Panc1 (cell line): ENCODE measurements around the gene TIGD3.

Experiments
- SIN3A ChIP-seq: IDR thresholded peaks from 2 replicates; pipeline ENCODE4 v1.6.1; 2012; ENCODE audit warnings: low read depth, mild to moderate bottlenecking, low read length, moderate library complexity, borderline replicate concordance; ENCODE audit not compliant: insufficient read depth
- TCF7L2 ChIP-seq: IDR thresholded peaks from 2 replicates; pipeline ENCODE4 v1.6.1; 2011; ENCODE audit warnings: mild to moderate bottlenecking, low read depth, low read length, inconsistent platforms
- TF ChIP-seq, protein P1 (sequence below): fragments of 450-650 bp; IDR thresholded peaks from 2 replicates; pipeline ENCODE4 v1.5.1; 2017; ENCODE audit warnings: mild to moderate bottlenecking

DNA sequence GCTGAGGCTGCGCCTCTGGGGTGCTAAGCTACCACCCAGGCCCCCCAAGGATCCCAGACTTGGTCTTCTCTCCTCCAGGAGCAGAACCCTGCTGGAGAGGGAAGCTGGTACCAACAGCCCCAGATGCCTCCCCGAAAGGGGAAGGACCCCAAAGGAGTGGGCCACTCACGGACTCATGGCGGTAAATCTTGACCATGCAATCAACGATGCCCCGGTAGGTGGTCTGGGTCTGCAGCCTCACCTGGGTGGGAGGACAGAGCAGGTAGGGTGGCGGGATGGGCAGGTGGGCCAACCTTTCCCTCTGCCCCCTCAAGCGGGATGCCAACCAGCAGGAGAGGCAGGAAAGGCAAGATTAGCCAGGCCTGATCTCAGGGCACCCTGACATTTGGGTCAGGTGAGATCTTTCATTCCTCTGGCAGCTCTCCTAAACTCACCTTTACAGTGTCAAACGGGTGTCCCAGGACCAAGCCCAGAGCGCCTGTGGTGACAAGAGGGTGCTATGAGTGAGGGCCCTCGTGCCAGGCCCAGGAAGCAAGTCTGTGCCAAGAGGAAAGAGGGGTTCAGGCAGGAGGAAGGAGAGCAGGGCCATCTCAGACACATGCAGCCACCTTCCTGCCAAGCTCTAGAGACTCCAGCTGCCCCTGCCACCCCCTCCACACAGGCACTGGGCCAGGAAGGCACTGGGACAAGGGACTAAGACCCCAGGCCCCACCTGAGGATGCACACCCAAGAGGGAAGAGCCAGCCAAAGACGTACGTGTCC is 25.3 kb downstream of the TIGD3 start:
- TF ChIP-seq, protein P1, sequence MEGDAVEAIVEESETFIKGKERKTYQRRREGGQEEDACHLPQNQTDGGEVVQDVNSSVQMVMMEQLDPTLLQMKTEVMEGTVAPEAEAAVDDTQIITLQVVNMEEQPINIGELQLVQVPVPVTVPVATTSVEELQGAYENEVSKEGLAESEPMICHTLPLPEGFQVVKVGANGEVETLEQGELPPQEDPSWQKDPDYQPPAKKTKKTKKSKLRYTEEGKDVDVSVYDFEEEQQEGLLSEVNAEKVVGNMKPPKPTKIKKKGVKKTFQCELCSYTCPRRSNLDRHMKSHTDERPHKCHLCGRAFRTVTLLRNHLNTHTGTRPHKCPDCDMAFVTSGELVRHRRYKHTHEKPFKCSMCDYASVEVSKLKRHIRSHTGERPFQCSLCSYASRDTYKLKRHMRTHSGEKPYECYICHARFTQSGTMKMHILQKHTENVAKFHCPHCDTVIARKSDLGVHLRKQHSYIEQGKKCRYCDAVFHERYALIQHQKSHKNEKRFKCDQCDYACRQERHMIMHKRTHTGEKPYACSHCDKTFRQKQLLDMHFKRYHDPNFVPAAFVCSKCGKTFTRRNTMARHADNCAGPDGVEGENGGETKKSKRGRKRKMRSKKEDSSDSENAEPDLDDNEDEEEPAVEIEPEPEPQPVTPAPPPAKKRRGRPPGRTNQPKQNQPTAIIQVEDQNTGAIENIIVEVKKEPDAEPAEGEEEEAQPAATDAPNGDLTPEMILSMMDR, result no peak
- TF ChIP-seq SIN3A (no peak), TCF7L2 (no peak)
